A549 (cell line): ENCODE measurements around the gene GORASP1. TPM values are rescaled to one million over a fixed set of nuclear protein-coding genes. Genes with fewer than 3 reads are reported as not detected.
A peak's percentile ranks its signal among the peaks of the same experiment; 100 is the strongest.

ENCODE experiments used
- ATAC-seq, 2 experiments: fragments of 200-7000 bp in 1 of 2; fragments of >200 bp in 1 of 2; cut with Nextera tagmentation in 1 of 2; cut with Tn5 transposase in 1 of 2; 3 replicates each; pipeline versions ENCODE4 v1.8.0 to v1.9.1; 2018 to 2020; ENCODE audit warnings: mild to moderate bottlenecking in 1 of 2, moderate library complexity in 1 of 2
- CTCF ChIA-PET: fragments of 300-600 bp; sonication (Branson Sonifier 250); formaldehyde crosslinking; extraction: SDS; loops from one replicate; lab custom pipeline; 2021; ENCODE audit warnings: antibody characterized with exemption, inconsistent platforms; lab: Yijun Ruan, JAX
- POLR2A ChIA-PET: fragments of 350-600 bp; formaldehyde crosslinking; extraction: SDS; loops from one replicate; lab custom pipeline; 2021; ENCODE audit warnings: antibody characterized with exemption, inconsistent platforms; lab: Yijun Ruan, JAX
- DNase-seq, 2 experiments: peaks; one replicate each; pipeline versions ENCODE4 v3.0.0 to v3.0.0-alpha.2; 2011 to 2016; ENCODE audit warnings: low read depth in 1 of 2, low spot score in 1 of 2
- FAIRE-seq: peaks from 2 replicates; lab custom pipeline; 2011; peaks lifted over from hg19 to GRCh38; lab: Jason Lieb, UNC
- H3K27ac ChIP-seq, 2 experiments: fragments of >200 bp; sonication (Bioruptor Twin); formaldehyde crosslinking; 3 replicates each; pipeline ENCODE4 v1.5.1; 2016 to 2017
- H3K4me1 ChIP-seq: fragments of >200 bp; sonication (Bioruptor Twin); formaldehyde crosslinking; 3 replicates; pipeline ENCODE4 v1.6.1; 2016
- H3K4me2 ChIP-seq: fragments of >200 bp; sonication (Bioruptor Twin); formaldehyde crosslinking; 3 replicates; pipeline ENCODE4 v1.6.1; 2016
- H3K4me3 ChIP-seq: fragments of >200 bp; sonication (Bioruptor Twin); formaldehyde crosslinking; 3 replicates; pipeline ENCODE4 v1.5.1; 2016
- H3K9me3 ChIP-seq: fragments of >200 bp; sonication (Bioruptor Twin); formaldehyde crosslinking; 3 replicates; pipeline ENCODE4 v1.6.1; 2016
- BCL3 ChIP-seq: fragments of >200 bp; sonication (Bioruptor Twin); formaldehyde crosslinking; IDR thresholded peaks from 3 replicates; pipeline ENCODE4 v1.6.1; 2016
- BHLHE40 ChIP-seq: IDR thresholded peaks from 2 replicates; pipeline ENCODE4 v1.6.1; 2012; ENCODE audit warnings: low read depth, low read length, inconsistent platforms
- CEBPB ChIP-seq, 2 experiments: fragments of >200 bp in 1 of 2; sonication (Bioruptor Twin) in 1 of 2; formaldehyde crosslinking in 1 of 2; IDR thresholded peaks; 2 replicates each; pipeline ENCODE4 v1.6.1; 2012 to 2016
- EHF ChIP-seq: fragments of 250-450 bp; sonication (Bioruptor Pico); IDR thresholded peaks from 2 replicates; pipeline ENCODE4 v1.5.0; 2020; ENCODE audit warnings: mild to moderate bottlenecking
- FOSL2 ChIP-seq, 2 experiments: fragments of 450-650 bp in 1 of 2; fragments of >200 bp in 1 of 2; sonication (Bioruptor Twin) in 1 of 2; formaldehyde crosslinking; IDR thresholded peaks; 2 replicates each; pipeline versions ENCODE4 v1.5.0 to v1.6.1; 2016 to 2020; ENCODE audit warnings: mild to moderate bottlenecking in 1 of 2, moderate library complexity in 1 of 2
- HDAC2 ChIP-seq: fragments of 200-600 bp; sonication (generic); IDR thresholded peaks from 2 replicates; pipeline ENCODE4 v1.6.1; 2016
- HEYL ChIP-seq: fragments of 250-450 bp; sonication (Bioruptor Pico); IDR thresholded peaks from 2 replicates; pipeline ENCODE4 v1.8.0; 2021; ENCODE audit warnings: mild to moderate bottlenecking, moderate library complexity
- JUN ChIP-seq, 2 experiments: fragments of >200 bp; sonication (Bioruptor Twin); formaldehyde crosslinking; IDR thresholded peaks; 2 replicates in 1 of 2; 3 replicates in 1 of 2; pipeline ENCODE4 v1.6.1; 2016 to 2017
- MAFK ChIP-seq: fragments of 450-650 bp; IDR thresholded peaks from 2 replicates; pipeline ENCODE4 v1.6.1; 2014; ENCODE audit not compliant: partially characterized antibody
- MAX ChIP-seq: IDR thresholded peaks from 2 replicates; pipeline ENCODE4 v1.6.1; 2012
- MAZ ChIP-seq: fragments of 150-350 bp; IDR thresholded peaks from 2 replicates; pipeline ENCODE4 v1.6.1; 2014; ENCODE audit warnings: antibody characterized with exemption, low read depth, low read length, borderline replicate concordance
- NPAS2 ChIP-seq: fragments of 250-450 bp; sonication (Bioruptor Pico); IDR thresholded peaks from 2 replicates; pipeline ENCODE4 v1.8.0; 2022; ENCODE audit warnings: mild to moderate bottlenecking, moderate library complexity, borderline replicate concordance
- RARB ChIP-seq: fragments of 250-450 bp; sonication (Bioruptor Pico); IDR thresholded peaks from 2 replicates; pipeline ENCODE4 v1.8.0; 2021; ENCODE audit warnings: mild to moderate bottlenecking, moderate library complexity
- RFX5 ChIP-seq: fragments of 450-650 bp; IDR thresholded peaks from 2 replicates; pipeline ENCODE4 v1.7.1; 2014; ENCODE audit warnings: antibody characterized with exemption, mild to moderate bottlenecking, moderate library complexity
- RNF2 ChIP-seq: fragments of 200-600 bp; sonication (generic); IDR thresholded peaks from 2 replicates; pipeline ENCODE4 v1.6.1; 2016; ENCODE audit warnings: low read depth, mild to moderate bottlenecking, antibody characterized with exemption, moderate library complexity, borderline replicate concordance
- SMC3 ChIP-seq: fragments of >200 bp; sonication (Bioruptor Twin); formaldehyde crosslinking; IDR thresholded peaks from 3 replicates; pipeline ENCODE4 v1.6.1; 2018; ENCODE audit warnings: inconsistent platforms
- SREBF2 ChIP-seq: fragments of 450-650 bp; IDR thresholded peaks from 2 replicates; pipeline ENCODE4 v1.6.1; 2014; ENCODE audit warnings: mild to moderate bottlenecking, moderate library complexity
- USF2 ChIP-seq: fragments of 450-650 bp; IDR thresholded peaks from 2 replicates; pipeline ENCODE4 v1.6.1; 2014; ENCODE audit warnings: antibody characterized with exemption
- WGBS: methylation state at CpG from one replicate; pipeline ENCODE4 v1.1.6; 2017; ENCODE audit errors: missing lambda C conversion rate; 5-methylcytosine and 5-hydroxymethylcytosine counted together
- polyA plus RNA-seq, 4 experiments: library from polyadenylated mRNA; depleted of rRNA in 3 of 4; stranded (reverse); fragments of >200 nt; fragmentation: RNase III in 1 of 4; extraction: RNeasy Plus Mini Kit Qiagen cat#74134 plus additional on column Dnase treatment in 1 of 4; gene quantifications; 2 replicates in 3 of 4; 3 replicates in 1 of 4; pipeline ENCODE4 v1.2.3, GENCODE V29; 2011 to 2017
- TF ChIP-seq, protein P1 (sequence below): fragments of 150-350 bp; IDR thresholded peaks from 2 replicates; pipeline ENCODE4 v1.6.1; 2014; ENCODE audit warnings: low read depth, mild to moderate bottlenecking, low read length
- TF ChIP-seq, protein P2 (sequence below): IDR thresholded peaks from 2 replicates; pipeline ENCODE4 v1.6.1; 2012; ENCODE audit warnings: low read depth, borderline replicate concordance
- TF ChIP-seq, protein P3 (sequence below): fragments of >200 bp; sonication (Bioruptor Twin); formaldehyde crosslinking; IDR thresholded peaks from 3 replicates; pipeline ENCODE4 v1.5.1; 2016

GORASP1 gene
- polyA plus RNA-seq, 2 of the 4 experiments (the other 2 are of a cell fraction): 30.3 to 32.3 TPM

GRCh38 chr3:39068556-39068955 lies 38.9 kb downstream of the GORASP1 start:
- no peaks in the 10 kb centered on the region for H3K4me1 ChIP-seq
- no peak for ATAC-seq

DNA sequence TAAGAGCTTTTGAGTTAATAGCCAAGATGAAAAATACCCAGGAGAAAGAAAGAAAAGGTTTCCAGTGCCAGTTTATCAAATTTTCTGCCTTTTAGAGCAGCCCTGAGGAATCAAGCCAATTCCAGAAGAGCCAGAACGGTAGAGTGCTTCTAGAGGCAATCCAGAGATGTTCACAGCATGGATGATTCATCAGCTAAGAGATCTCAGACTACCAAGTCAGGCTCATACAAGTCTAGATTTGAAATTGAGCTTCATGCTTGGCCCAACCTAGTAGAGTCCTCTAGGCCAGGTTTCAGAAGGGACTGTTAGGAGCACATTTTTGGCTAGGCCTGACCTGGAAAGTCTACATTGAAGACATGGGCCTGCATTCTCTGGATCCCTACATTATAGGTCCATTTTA lies 40.1 kb downstream of the GORASP1 start:
- no peak for ATAC-seq

More at GRCh38 chr3:39068556-39068955, 38.9 kb downstream of the GORASP1 start:
- Histone ChIP-seq H3K4me2 (no peak overlapping the region), H3K27ac (no peak overlapping the region), H3K4me3 (no peak overlapping the region), H3K9me3 (no peaks in the 10 kb centered on the region)
- TF ChIP-seq HEYL (CRISPR knock-in tag) (no peak), MAFK (peak; percentile 33)
- CTCF ChIA-PET: interaction anchor here (0.6 to 1.3 kb wide), 3 partner anchors 12 to 223 kb away, joined by 3 to 7 read pairs (median 4); no protein-coding TSS in a partner anchor
- FAIRE-seq (no peak), DNase-seq (no peak)
- WGBS: 86% methylated on average over 3 of the region's 3 CpGs
- POLR2A ChIA-PET: no interaction called here

More for the DNA sequence above, 40.1 kb downstream of the GORASP1 start:
- Histone ChIP-seq H3K4me2 (no peak overlapping the region), H3K27ac (no peak overlapping the region), H3K4me3 (no peak overlapping the region), H3K4me1 (no peaks in the 10 kb centered on the region), H3K9me3 (no peaks in the 10 kb centered on the region)
- TF ChIP-seq, protein P1, sequence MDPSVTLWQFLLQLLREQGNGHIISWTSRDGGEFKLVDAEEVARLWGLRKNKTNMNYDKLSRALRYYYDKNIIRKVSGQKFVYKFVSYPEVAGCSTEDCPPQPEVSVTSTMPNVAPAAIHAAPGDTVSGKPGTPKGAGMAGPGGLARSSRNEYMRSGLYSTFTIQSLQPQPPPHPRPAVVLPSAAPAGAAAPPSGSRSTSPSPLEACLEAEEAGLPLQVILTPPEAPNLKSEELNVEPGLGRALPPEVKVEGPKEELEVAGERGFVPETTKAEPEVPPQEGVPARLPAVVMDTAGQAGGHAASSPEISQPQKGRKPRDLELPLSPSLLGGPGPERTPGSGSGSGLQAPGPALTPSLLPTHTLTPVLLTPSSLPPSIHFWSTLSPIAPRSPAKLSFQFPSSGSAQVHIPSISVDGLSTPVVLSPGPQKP: no peak
- TF ChIP-seq, protein P2, sequence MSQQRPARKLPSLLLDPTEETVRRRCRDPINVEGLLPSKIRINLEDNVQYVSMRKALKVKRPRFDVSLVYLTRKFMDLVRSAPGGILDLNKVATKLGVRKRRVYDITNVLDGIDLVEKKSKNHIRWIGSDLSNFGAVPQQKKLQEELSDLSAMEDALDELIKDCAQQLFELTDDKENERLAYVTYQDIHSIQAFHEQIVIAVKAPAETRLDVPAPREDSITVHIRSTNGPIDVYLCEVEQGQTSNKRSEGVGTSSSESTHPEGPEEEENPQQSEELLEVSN: no peak
- no peak for TF ChIP-seq MAX
- no peak for TF ChIP-seq JUN (IDR thresholded peaks at IDR 0.05)
- no peak for TF ChIP-seq MAZ
- TF ChIP-seq BCL3: no peak
- TF ChIP-seq, protein P3, sequence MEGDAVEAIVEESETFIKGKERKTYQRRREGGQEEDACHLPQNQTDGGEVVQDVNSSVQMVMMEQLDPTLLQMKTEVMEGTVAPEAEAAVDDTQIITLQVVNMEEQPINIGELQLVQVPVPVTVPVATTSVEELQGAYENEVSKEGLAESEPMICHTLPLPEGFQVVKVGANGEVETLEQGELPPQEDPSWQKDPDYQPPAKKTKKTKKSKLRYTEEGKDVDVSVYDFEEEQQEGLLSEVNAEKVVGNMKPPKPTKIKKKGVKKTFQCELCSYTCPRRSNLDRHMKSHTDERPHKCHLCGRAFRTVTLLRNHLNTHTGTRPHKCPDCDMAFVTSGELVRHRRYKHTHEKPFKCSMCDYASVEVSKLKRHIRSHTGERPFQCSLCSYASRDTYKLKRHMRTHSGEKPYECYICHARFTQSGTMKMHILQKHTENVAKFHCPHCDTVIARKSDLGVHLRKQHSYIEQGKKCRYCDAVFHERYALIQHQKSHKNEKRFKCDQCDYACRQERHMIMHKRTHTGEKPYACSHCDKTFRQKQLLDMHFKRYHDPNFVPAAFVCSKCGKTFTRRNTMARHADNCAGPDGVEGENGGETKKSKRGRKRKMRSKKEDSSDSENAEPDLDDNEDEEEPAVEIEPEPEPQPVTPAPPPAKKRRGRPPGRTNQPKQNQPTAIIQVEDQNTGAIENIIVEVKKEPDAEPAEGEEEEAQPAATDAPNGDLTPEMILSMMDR: no peak
- TF ChIP-seq HDAC2: no peak
- no peak for TF ChIP-seq FOSL2 (IDR thresholded peaks at IDR 0.05)
- no peak for TF ChIP-seq FOSL2 (CRISPR knock-in tag; IDR thresholded peaks at IDR 0.05)
- no peak for TF ChIP-seq SREBF2
- no peak for TF ChIP-seq CEBPB (IDR thresholded peaks at IDR 0.05)
- no peak for TF ChIP-seq SMC3
- no peak for TF ChIP-seq RARB (CRISPR knock-in tag)
- no peak for TF ChIP-seq NPAS2
- TF ChIP-seq BHLHE40: no peak
- TF ChIP-seq USF2: no peak
- no peak for TF ChIP-seq RNF2
- TF ChIP-seq RFX5: no peak
- TF ChIP-seq EHF: no peak
- DNase-seq (no peak), FAIRE-seq (no peak)
- CTCF ChIA-PET: interaction anchor here (1.1 to 1.6 kb wide), 2 partner anchors 15 to 224 kb away, joined by 4 read pairs; no protein-coding TSS in a partner anchor
- WGBS: 40% methylated on average over 1 of the region's 1 CpG
- POLR2A ChIA-PET: no interaction called here
